HCT116 (cell line): Measurements from ENCODE around the gene PTPRZ1. TPM values are rescaled to one million over a fixed set of nuclear protein-coding genes. Genes with fewer than 3 reads are reported as not detected.

Source experiments
- ATAC-seq: fragments of 200-7000 bp; cut with Tn5 transposase; 2 replicates; pipeline ENCODE4 v1.9.1; 2020; ENCODE audit warnings: mild to moderate bottlenecking, moderate library complexity
- BruUV-seq: library from RNA; stranded (reverse); fragments of 400-500 nt; replicated peaks from 2 replicates; lab custom pipeline; 2021; lab: Mats Ljungman, UMichigan
- CTCF ChIA-PET: fragments of 300-600 bp; sonication (Branson Sonifier 250); formaldehyde crosslinking; loops from one replicate; lab custom pipeline; 2021; ENCODE audit warnings: antibody characterized with exemption; lab: Charles Lee
- POLR2A ChIA-PET: fragments of 300-600, 350-600 bp; sonication (Branson Sonifier 250); formaldehyde crosslinking; loops from one replicate; lab custom pipeline; 2021; ENCODE audit warnings: antibody characterized with exemption; lab: Charles Lee
- RAD21 ChIA-PET, 2 experiments: fragments of 300-600 bp; sonication (Branson Sonifier 250); formaldehyde crosslinking; loops; one replicate each; lab custom pipeline; 2023; ENCODE audit warnings: low total read pairs in 2 of 2; ENCODE audit not compliant: uncharacterized antibody in 2 of 2, unreplicated experiment in 2 of 2, low non-redundant PET in 1 of 2; lab: Charles Lee
- DNase-seq: peaks from one replicate; pipeline ENCODE4 v3.0.0-alpha.2; 2010; ENCODE audit warnings: low read depth, low spot score
- H2AFZ ChIP-seq: fragments of 200-600 bp; shearing (Covaris generic), sonication (generic); 2 replicates; pipeline ENCODE4 v1.6.1; 2017; ENCODE audit warnings: low read depth, mixed run types, mixed read lengths, antibody characterized with exemption, low read length; ENCODE audit not compliant: poor library complexity, severe bottlenecking
- H3K27ac ChIP-seq: 2 replicates; pipeline ENCODE4 v1.5.1; 2012; ENCODE audit warnings: low read depth, low read length
- H3K27me3 ChIP-seq: fragments of 200-600 bp; sonication (generic); 2 replicates; pipeline ENCODE4 v1.6.1; 2016; ENCODE audit warnings: mixed run types, low read length, mixed read lengths; ENCODE audit not compliant: insufficient read depth
- H3K36me3 ChIP-seq, 2 experiments: fragments of 200-500 bp in 1 of 2; fragments of 200-600 bp in 1 of 2; sonication (Bioruptor generic) in 1 of 2; sonication (generic) in 1 of 2; 2 replicates each; pipeline versions ENCODE4 v1.5.1 to v1.6.1; 2014 to 2016; ENCODE audit warnings: low read length in 2 of 2, inconsistent platforms in 1 of 2, mixed read lengths in 1 of 2, mixed run types in 1 of 2; ENCODE audit not compliant: insufficient read depth in 2 of 2, control insufficient read depth in 1 of 2
- H3K4me1 ChIP-seq, 2 experiments: fragments of 200-600 bp in 1 of 2; sonication (generic) in 1 of 2; 2 replicates each; pipeline versions ENCODE4 v1.5.1 to v1.6.1; 2012 to 2017; ENCODE audit warnings: low read length in 2 of 2, inconsistent platforms in 1 of 2, mild to moderate bottlenecking in 1 of 2, mixed read lengths in 1 of 2, mixed run types in 1 of 2, moderate library complexity in 1 of 2; ENCODE audit not compliant: insufficient read depth in 2 of 2, control insufficient read depth in 1 of 2
- H3K4me2 ChIP-seq: fragments of 200-600 bp; sonication (generic); 2 replicates; pipeline ENCODE4 v1.6.1; 2017; ENCODE audit warnings: mixed run types, low read length, mixed read lengths
- H3K4me3 ChIP-seq, 2 experiments: fragments of 200-600 bp in 1 of 2; sonication (generic) in 1 of 2; replicated peaks in 1 of 2; 2 replicates each; pipeline ENCODE4 v1.5.1; 2011 to 2016; ENCODE audit warnings: low read length in 2 of 2, control low read depth in 1 of 2, low read depth in 1 of 2, mild to moderate bottlenecking in 1 of 2, mixed read lengths in 1 of 2, mixed run types in 1 of 2
- H3K79me2 ChIP-seq: fragments of 200-600 bp; sonication (generic); 2 replicates; pipeline ENCODE4 v1.6.1; 2017; ENCODE audit warnings: mild to moderate bottlenecking, mixed run types, low read length, moderate library complexity, mixed read lengths; ENCODE audit not compliant: insufficient read depth
- H3K9ac ChIP-seq: fragments of 200-600 bp; sonication (generic); 2 replicates; pipeline ENCODE4 v1.6.1; 2016; ENCODE audit warnings: low read length, mixed read lengths
- H3K9me2 ChIP-seq: fragments of 200-600 bp; sonication (generic), shearing (Covaris generic); 2 replicates; pipeline ENCODE4 v1.6.1; 2017; ENCODE audit warnings: mixed run types, mild to moderate bottlenecking, moderate library complexity; ENCODE audit not compliant: insufficient read depth
- H3K9me3 ChIP-seq, 2 experiments: fragments of 200-500 bp in 1 of 2; fragments of 200-600 bp in 1 of 2; sonication (Bioruptor generic) in 1 of 2; sonication (generic) in 1 of 2; 2 replicates each; pipeline ENCODE4 v1.6.1; 2014 to 2017; ENCODE audit warnings: low read length in 2 of 2, mixed read lengths in 2 of 2, inconsistent platforms in 1 of 2, low read depth in 1 of 2, mild to moderate bottlenecking in 1 of 2, mixed run types in 1 of 2, moderate library complexity in 1 of 2; ENCODE audit not compliant: control insufficient read depth in 1 of 2, insufficient read depth in 1 of 2
- H4K20me1 ChIP-seq: fragments of 200-600 bp; sonication (generic), shearing (Covaris generic); 2 replicates; pipeline ENCODE4 v1.6.1; 2017; ENCODE audit warnings: mixed run types, mild to moderate bottlenecking, moderate library complexity; ENCODE audit not compliant: insufficient read depth
- CBX3 ChIP-seq: IDR thresholded peaks from 2 replicates; pipeline ENCODE4 v1.6.1; 2012; ENCODE audit warnings: low read depth
- EGR1 ChIP-seq: IDR thresholded peaks from 2 replicates; pipeline ENCODE4 v1.6.1; 2012; ENCODE audit warnings: low read depth
- EZH2phosphoT487 ChIP-seq: fragments of 200-600 bp; IDR thresholded peaks from 2 replicates; pipeline ENCODE4 v1.6.1; 2018; ENCODE audit warnings: antibody characterized with exemption, borderline replicate concordance
- POLR2A ChIP-seq: IDR thresholded peaks from 2 replicates; pipeline ENCODE4 v1.7.0; 2011; ENCODE audit warnings: borderline replicate concordance; ENCODE audit not compliant: insufficient read depth, insufficient read length; ENCODE audit errors: extremely low read depth
- POLR2AphosphoS5 ChIP-seq: IDR thresholded peaks from 2 replicates; pipeline ENCODE4 v1.6.1; 2011; ENCODE audit warnings: mild to moderate bottlenecking, low read depth, low read length, moderate library complexity
- SIN3A ChIP-seq: IDR thresholded peaks from 2 replicates; pipeline ENCODE4 v1.6.1; 2012; ENCODE audit warnings: low read depth
- SP1 ChIP-seq: IDR thresholded peaks from 2 replicates; pipeline ENCODE4 v1.6.1; 2012; ENCODE audit warnings: low read depth
- SRF ChIP-seq: IDR thresholded peaks from 2 replicates; pipeline ENCODE4 v1.6.1; 2012; ENCODE audit warnings: low read depth
- ZFX ChIP-seq: fragments of 450-650 bp; IDR thresholded peaks from 2 replicates; pipeline ENCODE4 v1.6.1; 2017
- ZNF274 ChIP-seq: fragments of 200-500 bp; sonication (Bioruptor generic); IDR thresholded peaks from 2 replicates; pipeline ENCODE4 v1.6.1; 2014; ENCODE audit warnings: mild to moderate bottlenecking, low read depth, low read length, inconsistent platforms
- intact Hi-C: fragments of 100-400 bp; cut with micrococcal nuclease; formaldehyde crosslinking; loops from 2 replicates; pipeline ENCODE4 v1.10.0; 2022
- total RNA-seq: library from RNA; stranded (reverse); gene quantifications from one replicate; pipeline ENCODE4 v1.2.1, GENCODE V29; 2021; ENCODE audit not compliant: unreplicated experiment
- TF ChIP-seq, protein P1 (sequence below): IDR thresholded peaks from 2 replicates; pipeline ENCODE4 v1.6.1; 2012; ENCODE audit warnings: low read depth
- TF ChIP-seq, protein P2 (sequence below): IDR thresholded peaks from 2 replicates; pipeline ENCODE4 v1.6.1; 2012
- TF ChIP-seq, protein P3 (sequence below), 3 experiments: fragments of 200-600 bp in 1 of 3; sonication (generic) in 1 of 3; IDR thresholded peaks in 2 of 3; conservative IDR thresholded peaks in 1 of 3; 2 replicates each; pipeline ENCODE4 v1.5.1; 2012 to 2017; ENCODE audit warnings: low read depth in 2 of 3, low read length in 2 of 3, antibody characterized with exemption in 1 of 3, borderline replicate concordance in 1 of 3, control low read depth in 1 of 3, mild to moderate bottlenecking in 1 of 3, mixed read lengths in 1 of 3, mixed run types in 1 of 3, moderate library complexity in 1 of 3; ENCODE audit not compliant: insufficient read depth in 1 of 3
- TF ChIP-seq, protein P4 (sequence below): IDR thresholded peaks from 2 replicates; pipeline ENCODE4 v1.6.1; 2012

PTPRZ1 gene
- total RNA-seq, 1 experiment from 2014 or later: 0.25 TPM

DNA sequence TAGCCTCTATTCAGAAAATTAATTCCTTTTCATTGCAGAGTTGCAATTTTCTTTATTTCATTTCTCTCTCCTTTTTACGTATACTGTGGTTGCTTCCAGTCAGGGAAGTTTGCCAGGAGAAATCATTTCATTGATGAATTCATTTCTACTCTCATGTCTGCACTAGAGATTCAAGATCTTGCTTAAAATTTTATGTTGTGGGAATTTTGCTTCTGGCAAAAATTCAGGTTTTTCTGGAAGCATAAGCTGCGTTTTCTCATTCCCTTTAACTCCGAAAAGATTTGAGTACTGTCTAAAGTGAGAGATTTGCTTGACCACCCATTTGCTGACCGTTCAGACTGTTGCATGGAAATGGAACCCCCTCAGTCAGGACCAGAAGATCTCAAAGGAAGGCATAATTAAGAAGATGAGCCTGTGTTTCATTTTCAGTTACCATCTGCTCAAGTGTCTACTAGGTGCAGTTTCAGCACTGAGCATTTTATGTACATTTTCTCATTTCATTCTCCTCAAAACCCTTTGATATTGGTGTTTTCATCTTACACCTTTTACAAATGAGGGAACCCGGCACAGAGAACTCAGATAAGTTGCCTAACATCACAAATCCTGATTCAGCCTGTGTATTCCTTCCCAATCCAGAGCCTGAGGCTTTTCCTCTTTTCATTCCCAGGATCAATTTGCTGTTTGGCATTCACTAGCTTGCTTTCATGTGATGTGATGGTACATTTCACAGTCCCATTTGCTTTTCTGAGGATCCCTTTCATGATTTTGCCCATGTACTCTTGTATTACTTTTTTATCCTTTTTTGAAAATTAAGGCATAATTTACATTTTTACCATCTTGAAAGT lies 3.9 kb downstream of the PTPRZ1 start (continued):
- TF ChIP-seq, protein P1, sequence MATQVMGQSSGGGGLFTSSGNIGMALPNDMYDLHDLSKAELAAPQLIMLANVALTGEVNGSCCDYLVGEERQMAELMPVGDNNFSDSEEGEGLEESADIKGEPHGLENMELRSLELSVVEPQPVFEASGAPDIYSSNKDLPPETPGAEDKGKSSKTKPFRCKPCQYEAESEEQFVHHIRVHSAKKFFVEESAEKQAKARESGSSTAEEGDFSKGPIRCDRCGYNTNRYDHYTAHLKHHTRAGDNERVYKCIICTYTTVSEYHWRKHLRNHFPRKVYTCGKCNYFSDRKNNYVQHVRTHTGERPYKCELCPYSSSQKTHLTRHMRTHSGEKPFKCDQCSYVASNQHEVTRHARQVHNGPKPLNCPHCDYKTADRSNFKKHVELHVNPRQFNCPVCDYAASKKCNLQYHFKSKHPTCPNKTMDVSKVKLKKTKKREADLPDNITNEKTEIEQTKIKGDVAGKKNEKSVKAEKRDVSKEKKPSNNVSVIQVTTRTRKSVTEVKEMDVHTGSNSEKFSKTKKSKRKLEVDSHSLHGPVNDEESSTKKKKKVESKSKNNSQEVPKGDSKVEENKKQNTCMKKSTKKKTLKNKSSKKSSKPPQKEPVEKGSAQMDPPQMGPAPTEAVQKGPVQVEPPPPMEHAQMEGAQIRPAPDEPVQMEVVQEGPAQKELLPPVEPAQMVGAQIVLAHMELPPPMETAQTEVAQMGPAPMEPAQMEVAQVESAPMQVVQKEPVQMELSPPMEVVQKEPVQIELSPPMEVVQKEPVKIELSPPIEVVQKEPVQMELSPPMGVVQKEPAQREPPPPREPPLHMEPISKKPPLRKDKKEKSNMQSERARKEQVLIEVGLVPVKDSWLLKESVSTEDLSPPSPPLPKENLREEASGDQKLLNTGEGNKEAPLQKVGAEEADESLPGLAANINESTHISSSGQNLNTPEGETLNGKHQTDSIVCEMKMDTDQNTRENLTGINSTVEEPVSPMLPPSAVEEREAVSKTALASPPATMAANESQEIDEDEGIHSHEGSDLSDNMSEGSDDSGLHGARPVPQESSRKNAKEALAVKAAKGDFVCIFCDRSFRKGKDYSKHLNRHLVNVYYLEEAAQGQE: no peak
- TF ChIP-seq ZFX (no peak), ZNF274 (no peak), SP1 (no peak), EZH2phosphoT487 (no peak)

DNA sequence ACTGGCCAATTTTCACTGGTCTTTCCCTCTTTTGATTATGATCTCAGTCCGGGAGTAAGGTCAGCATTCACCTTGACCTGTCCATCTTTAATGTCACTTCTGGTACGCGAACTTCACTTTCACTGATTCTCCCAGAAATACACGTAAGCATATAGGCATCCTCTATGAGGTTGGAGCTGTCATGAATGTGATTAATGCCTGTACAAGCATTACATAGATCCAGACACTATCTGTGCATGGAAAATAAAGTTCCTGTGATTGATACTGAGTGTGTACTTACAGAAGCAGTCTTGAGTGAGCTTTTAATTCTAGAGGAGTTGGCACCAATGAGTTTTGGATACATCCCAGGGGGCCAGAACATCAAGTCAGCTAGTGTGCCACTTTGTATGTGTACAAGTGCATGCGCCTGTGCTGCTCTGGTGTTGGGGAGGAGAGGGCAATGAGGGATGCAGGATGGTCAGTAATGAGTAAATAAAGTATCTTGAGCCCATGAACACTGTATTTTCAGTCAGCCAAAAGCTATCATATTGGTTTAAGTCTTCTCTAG lies 6.0 kb downstream of the PTPRZ1 start:
- H3K36me3 ChIP-seq: no peaks in the 10 kb centered on the region
- no TSS peak for BruUV-seq
- RAD21 ChIA-PET: no interaction called here
- no peak overlapping the region for H3K9ac ChIP-seq
- no peak for ATAC-seq
- no peaks in the 10 kb centered on the region for H3K9me2 ChIP-seq
- no peak overlapping the region for H3K27ac ChIP-seq
- H3K4me2 ChIP-seq: no peak overlapping the region
- no peak overlapping the region for H2AFZ ChIP-seq
- no peaks in the 10 kb centered on the region for H3K79me2 ChIP-seq
- DNase-seq: no peak
- intact Hi-C loops: no loop called here
- H4K20me1 ChIP-seq: no peaks in the 10 kb centered on the region
- H3K27me3 ChIP-seq: no peaks in the 10 kb centered on the region
- no peaks in the 10 kb centered on the region for H3K9me3 ChIP-seq
- POLR2A ChIA-PET: no interaction called here
- CTCF ChIA-PET: no interaction called here
- no peaks in the 10 kb centered on the region for H3K4me1 ChIP-seq
- no peak overlapping the region for H3K4me3 ChIP-seq
- no peak for TF ChIP-seq POLR2A
- no peak for TF ChIP-seq POLR2AphosphoS5
- no peak for TF ChIP-seq SIN3A
- no peak for TF ChIP-seq SP1
- TF ChIP-seq, protein P2, sequence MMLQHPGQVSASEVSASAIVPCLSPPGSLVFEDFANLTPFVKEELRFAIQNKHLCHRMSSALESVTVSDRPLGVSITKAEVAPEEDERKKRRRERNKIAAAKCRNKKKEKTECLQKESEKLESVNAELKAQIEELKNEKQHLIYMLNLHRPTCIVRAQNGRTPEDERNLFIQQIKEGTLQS: no peak
- TF ChIP-seq, protein P1: no peak
- TF ChIP-seq CBX3: no peak
- no peak for TF ChIP-seq ZFX
- TF ChIP-seq, protein P3, sequence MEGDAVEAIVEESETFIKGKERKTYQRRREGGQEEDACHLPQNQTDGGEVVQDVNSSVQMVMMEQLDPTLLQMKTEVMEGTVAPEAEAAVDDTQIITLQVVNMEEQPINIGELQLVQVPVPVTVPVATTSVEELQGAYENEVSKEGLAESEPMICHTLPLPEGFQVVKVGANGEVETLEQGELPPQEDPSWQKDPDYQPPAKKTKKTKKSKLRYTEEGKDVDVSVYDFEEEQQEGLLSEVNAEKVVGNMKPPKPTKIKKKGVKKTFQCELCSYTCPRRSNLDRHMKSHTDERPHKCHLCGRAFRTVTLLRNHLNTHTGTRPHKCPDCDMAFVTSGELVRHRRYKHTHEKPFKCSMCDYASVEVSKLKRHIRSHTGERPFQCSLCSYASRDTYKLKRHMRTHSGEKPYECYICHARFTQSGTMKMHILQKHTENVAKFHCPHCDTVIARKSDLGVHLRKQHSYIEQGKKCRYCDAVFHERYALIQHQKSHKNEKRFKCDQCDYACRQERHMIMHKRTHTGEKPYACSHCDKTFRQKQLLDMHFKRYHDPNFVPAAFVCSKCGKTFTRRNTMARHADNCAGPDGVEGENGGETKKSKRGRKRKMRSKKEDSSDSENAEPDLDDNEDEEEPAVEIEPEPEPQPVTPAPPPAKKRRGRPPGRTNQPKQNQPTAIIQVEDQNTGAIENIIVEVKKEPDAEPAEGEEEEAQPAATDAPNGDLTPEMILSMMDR (IDR thresholded peaks at IDR 0.05 in 2 of 3, conservative IDR thresholded peaks at IDR 0.05 in 1 of 3; ENCODE audit: borderline replicate concordance in 1 of 3, insufficient read depth in 1 of 3, low read depth in 2 of 3, low read length in 2 of 3): no peak
- no peak for TF ChIP-seq EGR1
- no peak for TF ChIP-seq SRF
- TF ChIP-seq, protein P4, sequence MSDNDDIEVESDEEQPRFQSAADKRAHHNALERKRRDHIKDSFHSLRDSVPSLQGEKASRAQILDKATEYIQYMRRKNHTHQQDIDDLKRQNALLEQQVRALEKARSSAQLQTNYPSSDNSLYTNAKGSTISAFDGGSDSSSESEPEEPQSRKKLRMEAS: no peak
